ENCODE results near the gene DOCK2. TPM values are rescaled to one million over a fixed set of nuclear protein-coding genes. Genes with fewer than 3 reads are reported as not detected.

Gene DOCK2
- total and polyA plus RNA-seq, 2 of the 8 experiments (the other 6 are each of a cell fraction or from before 2014, with no cell fraction given): 3.9 to 5.7 TPM

GRCh38 chr5:169688106-169688505 is 51.0 kb downstream of the DOCK2 start:
- H2AFZ ChIP-seq (ENCODE audit: low read length): no peak overlapping the region
- TF ChIP-seq RXRA (IDR thresholded peaks at IDR 0.05; ENCODE audit: insufficient read depth, low read depth, low read length) (no peak), EGR1 (IDR thresholded peaks at IDR 0.05; ENCODE audit: borderline replicate concordance, low read depth, low read length) (no peak)
- no peaks in the 10 kb centered on the region for H3K4me1 ChIP-seq (replicated peaks in 1 of 4; ENCODE audit: control insufficient read depth in 3 of 4, insufficient read depth in 4 of 4, low read length in 3 of 4)
- no peak overlapping the region for H2BK5ac ChIP-seq (ENCODE audit: low read depth, low read length)
- H2BK20ac ChIP-seq (ENCODE audit: low read length): no peak overlapping the region
- no peaks in the 10 kb centered on the region for H3K79me2 ChIP-seq (ENCODE audit: control insufficient read depth in 1 of 2, insufficient read depth in 2 of 2, low read length in 2 of 2)
- H2AK5ac ChIP-seq (ENCODE audit: low read depth, low read length): no peak overlapping the region
- H4K91ac ChIP-seq (replicated peaks; ENCODE audit: insufficient read length, low read length): no peak overlapping the region
- no peak overlapping the region for H3K4me3 ChIP-seq (ENCODE audit: extremely low read depth in 1 of 4, insufficient read depth in 2 of 4, low read depth in 3 of 4, low read length in 4 of 4)
- H3K4ac ChIP-seq (replicated peaks; ENCODE audit: insufficient read length, low read depth, low read length): no peak overlapping the region
- no peak for DNase-seq (ENCODE audit: low read depth in 1 of 2, low spot score in 2 of 2)
- H3K9me3 ChIP-seq (ENCODE audit: insufficient read depth in 2 of 2, low read depth in 1 of 2, low read length in 1 of 2): no peaks in the 10 kb centered on the region
- no peak overlapping the region for H2BK15ac ChIP-seq (ENCODE audit: low read length)
- FAIRE-seq: no peak
- H4K20me1 ChIP-seq (replicated peaks in 1 of 2; ENCODE audit: control insufficient read depth in 1 of 2, insufficient read depth in 2 of 2, low read length in 2 of 2): no peaks in the 10 kb centered on the region
- CTCF ChIA-PET (ENCODE audit: partially characterized antibody): no interaction called here
- no peak overlapping the region for H3K4me2 ChIP-seq (ENCODE audit: insufficient read depth in 1 of 2, low read depth in 2 of 2, low read length in 2 of 2)
- H3K56ac ChIP-seq (replicated peaks; ENCODE audit: insufficient read length, low read depth, low read length): no peak overlapping the region
- no peak overlapping the region for H2BK12ac ChIP-seq (ENCODE audit: low read depth, low read length)
- H3K18ac ChIP-seq (ENCODE audit: extremely low read depth, low read length): no peak overlapping the region
- no peak overlapping the region for H3K14ac ChIP-seq (ENCODE audit: insufficient read length)
- H3K23ac ChIP-seq (ENCODE audit: insufficient read length): no peak overlapping the region
- H3K79me1 ChIP-seq (ENCODE audit: low read depth, low read length): no peaks in the 10 kb centered on the region
- 98% methylated on average over 3 of the region's 3 CpGs; no CpG with 5 or more reads in 1 of the 2 experiments for WGBS, 2 experiments (ENCODE audit: extremely low coverage in 1 of 2, insufficient coverage in 1 of 2, insufficient read length in 1 of 2, insufficient replicate concordance in 2 of 2, low coverage in 1 of 2, low lambda C conversion rate in 2 of 2, missing lambda C conversion rate in 1 of 2)
- H3K27me3 ChIP-seq (replicated peaks in 1 of 4; ENCODE audit: control insufficient read depth in 3 of 4, extremely low read depth in 1 of 4, insufficient read depth in 3 of 4, low read length in 3 of 4): no peaks in the 10 kb centered on the region
- H3K23me2 ChIP-seq (ENCODE audit: low read depth, low read length): peaks cover 2% of the 10 kb centered on the region; the same call in 1 of the 2 replicates
- H4K8ac ChIP-seq (ENCODE audit: extremely low read depth, insufficient read depth, low read length): no peak overlapping the region
- no peak overlapping the region for H4K5ac ChIP-seq (ENCODE audit: insufficient read length, low read depth, low read length)
- H3K27ac ChIP-seq (ENCODE audit: low read depth, low read length): no peak overlapping the region
- no peak overlapping the region for H2BK120ac ChIP-seq (replicated peaks; ENCODE audit: low read depth, low read length)
- no peak overlapping the region for H3K9ac ChIP-seq (replicated peaks in 1 of 4; ENCODE audit: extremely low read depth in 1 of 4, low read depth in 3 of 4, low read length in 3 of 4)
- H3K36me3 ChIP-seq (ENCODE audit: control insufficient read depth in 2 of 4, insufficient read depth in 4 of 4, low read length in 3 of 4): no peaks in the 10 kb centered on the region
- POLR2A ChIA-PET (ENCODE audit: partially characterized antibody): no interaction called here
